Lower leg skin (tissue), 4 donors: ENCODE measurements around the gene LYPD8. TPM values are rescaled to one million over a fixed set of nuclear protein-coding genes. Genes with fewer than 3 reads are reported as not detected.

Experiments used
- DNase-seq, 2 donors: peaks; one replicate each; pipeline ENCODE4 v3.0.0-alpha.2; 2019; ENCODE audit warnings: low spot score in 2 of 2
- H3K4me3 ChIP-seq: fragments of 200-600 bp; sonication (generic); 2 replicates; pipeline ENCODE4 v1.5.1; 2017; ENCODE audit warnings: mild to moderate bottlenecking, low read depth; ENCODE audit not compliant: poor library complexity, severe bottlenecking
- CTCF ChIP-seq, 3 donors: fragments of 450-650 bp; IDR thresholded peaks; one replicate each; pipeline ENCODE4 v1.5.1; 2016; ENCODE audit warnings: antibody characterized with exemption in 3 of 3, mild to moderate bottlenecking in 3 of 3, moderate library complexity in 2 of 3
- POLR2A ChIP-seq, 2 donors: fragments of 450-650 bp; IDR thresholded peaks; one replicate each; pipeline ENCODE4 v1.6.1; 2016 to 2017; ENCODE audit warnings: antibody characterized with exemption in 2 of 2, mild to moderate bottlenecking in 1 of 2, moderate library complexity in 1 of 2
- WGBS, 2 donors: methylation state at CpG; one replicate each; pipeline ENCODE4 v1.1.5; 2018; 5-methylcytosine and 5-hydroxymethylcytosine counted together
- intact Hi-C: fragments of 100-400 bp; cut with DNase I; formaldehyde crosslinking; loops from one replicate; pipeline ENCODE4 v1.15.0; 2023; ENCODE audit warnings: low total_unique reads
- total RNA-seq, 4 donors: library from RNA; depleted of rRNA; stranded (reverse); fragments of >200 nt; gene quantifications; one replicate each; pipeline ENCODE4 v1.1.0, GENCODE V29; 2016

Gene LYPD8
- total RNA-seq, 4 donors from 2014 or later, result not detected

- TF ChIP-seq CTCF (IDR thresholded peaks at IDR 0.05) (no peak), POLR2A (IDR thresholded peaks at IDR 0.05) (no peak)
- WGBS, 2 donors, result 60% methylated on average over 5 of the region's 5 CpGs
- intact Hi-C loops, result no loop called here
- H3K4me3 ChIP-seq, result no peak overlapping the region
- no peak for DNase-seq
Measured at GRCh38 chr1:248751142-248751541, 4.4 kb downstream of the LYPD8 start.

DNA sequence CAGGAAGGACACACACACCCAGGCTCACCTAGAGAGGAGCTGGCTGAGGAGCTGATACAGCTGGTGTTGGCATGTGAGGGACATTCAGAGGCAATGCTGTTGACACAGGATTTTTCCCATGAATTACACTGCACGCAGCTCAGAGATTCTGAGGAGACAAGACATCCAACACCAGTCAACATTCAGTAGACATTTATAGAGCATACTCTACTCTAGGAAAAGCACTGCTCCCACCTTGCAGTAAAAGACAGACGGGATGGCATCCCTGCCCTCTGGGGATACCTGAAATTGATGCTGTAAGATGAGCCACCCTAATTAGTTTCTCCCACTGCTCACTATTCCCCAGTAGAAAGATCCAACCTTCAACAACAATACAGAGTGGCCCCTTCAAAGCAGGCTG lies 5.1 kb downstream of the LYPD8 start:
- H3K4me3 ChIP-seq, result no peak overlapping the region
- DNase-seq, result no peak
- TF ChIP-seq CTCF (IDR thresholded peaks at IDR 0.05), result no peak
- TF ChIP-seq POLR2A (IDR thresholded peaks at IDR 0.05), result no peak
- intact Hi-C loops, result no loop called here
- 63 to 76% methylated on average over 2 of the region's 2 CpGs for WGBS, 2 donors

DNA sequence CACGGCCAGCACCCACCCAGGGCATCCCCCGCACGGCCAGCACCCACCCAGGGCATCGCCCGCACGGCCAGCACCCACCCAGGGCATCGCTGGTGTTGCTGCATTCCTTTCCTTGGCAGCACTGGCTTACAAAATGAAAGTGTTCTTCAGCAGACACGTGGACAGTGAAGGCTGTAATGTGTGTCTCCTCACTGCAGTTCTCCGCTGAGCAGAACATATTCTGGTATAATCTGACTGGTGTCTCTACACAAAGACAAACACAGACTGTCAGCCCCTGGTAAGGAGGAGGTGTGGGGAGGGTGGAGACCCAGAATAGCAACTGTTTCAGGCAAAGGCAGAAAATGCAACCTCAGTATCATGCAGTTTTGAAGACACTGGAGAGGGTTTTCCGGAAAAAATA lies 7.3 kb downstream of the LYPD8 start:
- TF ChIP-seq CTCF (IDR thresholded peaks at IDR 0.05), result no peak
- TF ChIP-seq POLR2A (IDR thresholded peaks at IDR 0.05), result no peak
- H3K4me3 ChIP-seq, result no peak overlapping the region
- intact Hi-C loops, result no loop called here
- no peak for DNase-seq
- WGBS, 2 donors, result 82 to 94% methylated on average over 4 to 9 of the region's 10 CpGs

- TF ChIP-seq POLR2A (IDR thresholded peaks at IDR 0.05), result no peak
- no peak for TF ChIP-seq CTCF (IDR thresholded peaks at IDR 0.05)
- intact Hi-C loops, result no loop called here
- no peak for DNase-seq
- 91 to 93% methylated on average over 7 of the region's 7 CpGs for WGBS, 2 donors
- no peak overlapping the region for H3K4me3 ChIP-seq
Measured at GRCh38 chr1:248740876-248741275, 14.7 kb downstream of the LYPD8 start.

GRCh38 chr1:248739572-248740205 lies 15.9 kb downstream of the LYPD8 start:
- 72 to 84% methylated on average over 16 of the region's 16 CpGs for WGBS, 2 donors
- no peak overlapping the region for H3K4me3 ChIP-seq
- DNase-seq, result no peak
- intact Hi-C loops, result no loop called here
- TF ChIP-seq CTCF (IDR thresholded peaks at IDR 0.05), result no peak
- no peak for TF ChIP-seq POLR2A (IDR thresholded peaks at IDR 0.05)

DNA sequence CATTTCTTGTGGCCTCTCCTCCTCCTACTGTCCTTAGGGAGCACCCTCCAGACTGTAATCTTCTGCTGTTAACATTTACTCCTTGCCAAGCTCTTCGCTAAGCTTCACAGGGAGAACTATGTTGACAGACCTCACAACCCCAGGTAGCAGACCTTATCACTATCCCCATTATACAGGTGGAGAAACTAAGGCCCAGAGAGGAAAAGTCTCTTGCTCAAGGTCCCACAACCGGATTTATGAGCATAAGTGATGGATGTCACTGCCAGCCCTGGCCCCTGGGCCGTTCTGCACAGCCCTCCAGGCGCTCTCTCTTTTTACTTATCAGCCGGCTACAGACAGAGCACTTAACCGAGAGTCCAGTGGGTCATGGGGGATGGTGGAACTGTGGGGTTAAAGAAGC lies 18.1 kb downstream of the LYPD8 start:
- TF ChIP-seq CTCF (IDR thresholded peaks at IDR 0.05) (no peak), POLR2A (IDR thresholded peaks at IDR 0.05) (no peak)
- WGBS, 2 donors, result 68 to 80% methylated on average over 6 of the region's 6 CpGs
- no peak for DNase-seq

More for the DNA sequence above, 18.1 kb downstream of the LYPD8 start:
- H3K4me3 ChIP-seq, result no peak overlapping the region
- intact Hi-C loops, result no loop called here
